HFF-Myc (cell line): ENCODE data around the gene EXOC4.
"Not testable (repeated sequence)": the region's sequence is repeated elsewhere in the genome, so short reads cannot be mapped to it uniquely, and the experiment has no call there.

Source experiments
- DNase-seq: peaks from one replicate; pipeline ENCODE4 v3.0.0-alpha.2; 2011; ENCODE audit warnings: low read depth; ENCODE audit errors: extremely low read depth
- H3K4me3 ChIP-seq: replicated peaks from 2 replicates; pipeline ENCODE4 v1.5.1; 2011; ENCODE audit warnings: low read depth, mild to moderate bottlenecking, control low read depth, low read length
- TF ChIP-seq, protein P1 (sequence below): IDR thresholded peaks from 2 replicates; pipeline ENCODE4 v1.5.1; 2012; ENCODE audit warnings: mild to moderate bottlenecking, low read depth, low read length, control low read depth; ENCODE audit errors: missing control alignments

EXOC4 gene

DNA sequence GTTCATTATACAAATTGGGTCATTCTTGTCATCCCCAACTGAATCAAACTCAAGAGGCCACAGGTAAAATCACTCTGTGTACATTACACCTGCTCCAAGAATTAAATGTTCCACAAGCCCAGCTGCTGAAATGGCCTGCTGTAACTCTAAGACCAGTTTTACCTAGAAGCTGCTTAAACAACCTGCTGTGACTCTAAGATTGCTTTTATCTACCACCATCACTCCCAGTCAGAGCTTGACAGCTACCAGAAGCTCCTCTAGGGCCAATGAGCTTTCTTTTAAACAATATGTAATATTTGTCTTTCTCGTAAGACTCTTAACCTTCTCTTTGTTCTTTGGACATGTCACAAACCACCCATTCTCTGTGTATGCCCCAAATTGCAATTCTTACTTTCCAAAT, 732.4 kb downstream of the EXOC4 start:
- TF ChIP-seq, protein P1, sequence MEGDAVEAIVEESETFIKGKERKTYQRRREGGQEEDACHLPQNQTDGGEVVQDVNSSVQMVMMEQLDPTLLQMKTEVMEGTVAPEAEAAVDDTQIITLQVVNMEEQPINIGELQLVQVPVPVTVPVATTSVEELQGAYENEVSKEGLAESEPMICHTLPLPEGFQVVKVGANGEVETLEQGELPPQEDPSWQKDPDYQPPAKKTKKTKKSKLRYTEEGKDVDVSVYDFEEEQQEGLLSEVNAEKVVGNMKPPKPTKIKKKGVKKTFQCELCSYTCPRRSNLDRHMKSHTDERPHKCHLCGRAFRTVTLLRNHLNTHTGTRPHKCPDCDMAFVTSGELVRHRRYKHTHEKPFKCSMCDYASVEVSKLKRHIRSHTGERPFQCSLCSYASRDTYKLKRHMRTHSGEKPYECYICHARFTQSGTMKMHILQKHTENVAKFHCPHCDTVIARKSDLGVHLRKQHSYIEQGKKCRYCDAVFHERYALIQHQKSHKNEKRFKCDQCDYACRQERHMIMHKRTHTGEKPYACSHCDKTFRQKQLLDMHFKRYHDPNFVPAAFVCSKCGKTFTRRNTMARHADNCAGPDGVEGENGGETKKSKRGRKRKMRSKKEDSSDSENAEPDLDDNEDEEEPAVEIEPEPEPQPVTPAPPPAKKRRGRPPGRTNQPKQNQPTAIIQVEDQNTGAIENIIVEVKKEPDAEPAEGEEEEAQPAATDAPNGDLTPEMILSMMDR: no peak
- H3K4me3 ChIP-seq: no peak overlapping the region
- DNase-seq: no peak

DNA sequence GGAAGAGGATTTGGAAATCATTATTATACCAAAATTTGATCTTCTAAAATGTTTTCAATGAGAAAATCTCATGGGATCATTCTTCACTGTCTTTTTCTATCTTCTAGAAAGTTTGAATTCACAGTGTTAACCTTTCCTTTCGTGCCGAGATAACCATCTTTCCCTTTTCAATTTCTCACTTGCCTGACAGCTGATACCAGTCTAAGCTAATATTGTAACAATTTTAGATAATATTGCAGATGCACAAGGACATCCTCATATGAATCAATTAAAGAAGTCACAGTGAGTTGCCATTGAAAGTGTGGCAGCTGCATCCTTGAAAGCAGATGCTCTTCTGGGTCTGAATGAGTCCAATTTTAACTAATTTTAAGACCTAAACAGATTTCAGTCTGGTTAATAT, 734.7 kb downstream of the EXOC4 start:
- no peak for DNase-seq
- TF ChIP-seq, protein P1: no peak
- H3K4me3 ChIP-seq: no peak overlapping the region

DNA sequence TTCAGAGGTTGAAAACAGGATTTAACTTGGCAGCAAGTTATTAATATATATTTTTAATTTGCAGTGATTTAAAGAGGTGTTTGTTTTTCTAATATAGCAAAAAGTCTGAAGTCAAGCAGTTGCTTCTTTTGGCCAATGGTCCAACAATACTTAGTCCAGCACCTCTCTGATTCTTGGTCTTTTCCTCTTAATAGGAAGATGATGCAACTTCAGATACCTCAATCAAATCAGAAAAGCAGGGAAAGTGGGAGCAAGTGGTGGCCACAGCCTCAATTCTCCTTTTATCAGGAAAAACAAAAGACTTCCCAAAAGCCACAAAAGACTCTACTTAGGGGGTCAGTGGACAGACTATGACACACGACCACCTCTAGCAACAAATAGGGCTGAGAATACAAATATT, 740.7 kb downstream of the EXOC4 start:
- DNase-seq: no peak
- no peak overlapping the region for H3K4me3 ChIP-seq
- TF ChIP-seq, protein P1: no peak

DNA sequence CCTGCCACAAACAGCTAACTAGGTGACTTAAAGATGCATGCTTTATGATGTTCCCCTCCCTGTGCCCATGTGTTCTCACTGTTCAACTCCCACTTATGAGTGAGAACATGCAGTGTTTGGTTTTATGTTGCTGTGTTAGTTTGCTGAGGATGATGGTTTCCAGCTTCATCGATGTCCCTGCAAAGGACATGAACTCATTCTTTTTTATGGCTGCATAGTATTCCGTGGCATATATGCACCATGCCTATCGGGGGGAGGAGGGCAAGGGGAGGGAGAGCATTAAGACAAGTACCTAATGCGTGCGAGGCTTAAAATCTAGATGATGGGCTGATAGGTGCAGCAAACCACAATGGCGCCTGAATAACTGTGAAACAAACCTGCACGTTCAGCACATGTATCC, 741.2 kb downstream of the EXOC4 start:
- not testable (repeated sequence) for H3K4me3 ChIP-seq, DNase-seq

DNA sequence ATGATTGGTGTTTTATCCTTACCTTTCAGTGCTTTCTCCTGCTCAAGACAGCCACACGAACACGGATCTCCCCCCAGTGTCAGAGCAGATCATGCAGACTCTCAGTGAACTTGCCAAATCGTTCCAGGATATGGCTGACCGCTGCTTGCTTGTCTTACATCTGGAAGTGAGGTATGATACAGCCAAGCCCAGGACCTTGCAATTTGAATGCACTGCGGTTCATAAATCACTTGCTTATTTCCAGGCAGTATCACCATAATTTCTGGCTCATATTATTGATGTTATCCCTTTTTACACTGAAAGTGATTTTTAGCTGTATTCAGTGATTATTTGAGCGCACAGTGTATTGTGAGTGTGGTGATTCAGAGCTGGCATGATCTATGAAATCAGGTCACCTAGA, 744.6 kb downstream of the EXOC4 start:
- DNase-seq: no peak
- no peak overlapping the region for H3K4me3 ChIP-seq
- TF ChIP-seq, protein P1: no peak

DNA sequence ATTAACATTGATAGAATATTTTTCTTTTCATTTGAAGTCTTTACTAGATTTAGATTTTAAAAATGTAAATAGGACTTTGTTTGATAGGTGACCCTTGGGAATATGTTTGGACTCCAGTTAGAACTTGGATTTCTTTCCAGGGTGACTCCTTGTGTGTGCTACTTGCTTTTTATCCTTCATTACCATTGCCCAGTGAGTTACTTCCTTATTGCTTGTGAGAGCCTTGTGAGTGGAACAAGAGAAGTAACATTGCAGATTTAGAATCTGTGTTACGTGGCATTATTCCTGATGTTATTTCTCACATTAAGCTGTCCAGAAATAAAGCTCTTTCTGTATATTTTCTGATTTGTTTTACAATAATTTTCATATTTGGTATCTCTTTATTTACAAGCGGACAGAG, 746.3 kb downstream of the EXOC4 start:
- no peak for DNase-seq
- TF ChIP-seq, protein P1: no peak
- no peak overlapping the region for H3K4me3 ChIP-seq

DNA sequence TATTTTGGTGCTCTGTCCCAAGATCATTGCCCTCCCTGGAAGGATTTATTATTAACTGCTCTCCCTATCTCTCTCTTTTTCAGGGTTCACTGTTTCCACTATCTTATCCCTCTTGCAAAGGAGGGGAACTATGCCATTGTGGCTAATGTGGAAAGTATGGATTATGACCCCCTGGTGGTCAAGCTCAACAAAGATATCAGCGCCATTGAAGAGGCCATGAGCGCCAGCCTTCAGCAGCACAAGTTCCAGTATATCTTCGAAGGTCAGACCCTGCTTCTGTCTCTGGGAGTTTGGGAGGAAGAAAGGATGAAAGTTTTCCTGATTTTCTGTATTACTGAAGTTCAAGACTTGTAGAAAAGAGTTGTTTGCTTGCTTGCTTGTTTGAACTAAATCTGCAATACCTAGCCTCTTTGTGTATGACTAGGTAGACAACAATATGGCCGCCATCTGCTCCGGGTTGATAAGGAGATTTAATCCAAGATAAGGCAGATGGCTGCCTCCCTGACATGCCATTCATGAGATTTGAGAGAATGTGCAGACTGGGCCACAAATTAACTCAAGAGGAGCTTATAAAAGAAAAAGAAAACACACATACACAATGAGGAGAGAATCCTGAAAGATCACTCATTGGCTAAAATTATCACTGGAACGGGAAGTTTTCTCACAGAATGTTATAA, 752.1 kb downstream of the EXOC4 start:
- TF ChIP-seq, protein P1: no peak
- no peak overlapping the region for H3K4me3 ChIP-seq
- DNase-seq: no peak
